Stimulated activated CD4-positive, alpha-beta T cell treated with anti-CD3 and anti-CD28 coated beads, Interleukin-12 subunit alpha, Interleukin-12 subunit beta, amount 100 ng/mL, for 4 hours (primary cell): Measurements from ENCODE around the gene MAP1LC3B2.

Experiments used
- DNase-seq: peaks from one replicate; pipeline ENCODE4 v3.0.0-alpha.2; 2020

Gene MAP1LC3B2

GRCh38 chr12:116559162-116559935 is at the start of gene MAP1LC3B2:
Gene MAP1LC3B2, plus strand, starts transcription at chr12:116559381. Its CDS starts 16,562 bp downstream, at chr12:116575943.
- peak; percentile 33 for DNase-seq

GRCh38 chr12:116513944-116514343 is 45.2 kb upstream of the MAP1LC3B2 start:
- no peak for DNase-seq

- no peak for DNase-seq
These were observed 43.5 kb upstream of the MAP1LC3B2 start for GRCh38 chr12:116515684-116516083.

- no peak for DNase-seq
These were observed 42.5 kb upstream of the MAP1LC3B2 start for GRCh38 chr12:116516657-116517056.

- no peak for DNase-seq
These were observed 41.6 kb upstream of the MAP1LC3B2 start for GRCh38 chr12:116517431-116518045.

- DNase-seq, result no peak
These were observed 38.9 kb upstream of the MAP1LC3B2 start for GRCh38 chr12:116520225-116520760.

- no peak for DNase-seq
These were observed 38.2 kb upstream of the MAP1LC3B2 start for GRCh38 chr12:116520801-116521471.

- DNase-seq, result no peak
These were observed 34.9 kb upstream of the MAP1LC3B2 start for GRCh38 chr12:116524311-116524710.

- DNase-seq, result no peak
These were observed 34.2 kb upstream of the MAP1LC3B2 start for GRCh38 chr12:116524964-116525379.

GRCh38 chr12:116525418-116526001 is 33.7 kb upstream of the MAP1LC3B2 start:
- no peak for DNase-seq

- no peak for DNase-seq
These were observed 31.1 kb upstream of the MAP1LC3B2 start for GRCh38 chr12:116528065-116528464.

- DNase-seq, result no peak
These were observed 30.7 kb upstream of the MAP1LC3B2 start for GRCh38 chr12:116528498-116528897.

GRCh38 chr12:116529048-116529447 is 30.1 kb upstream of the MAP1LC3B2 start:
- DNase-seq, result no peak

GRCh38 chr12:116529686-116530085 is 29.5 kb upstream of the MAP1LC3B2 start:
- DNase-seq, result no peak

- no peak for DNase-seq
These were observed 26.8 kb upstream of the MAP1LC3B2 start for GRCh38 chr12:116532428-116532827.

GRCh38 chr12:116532986-116533342 is 26.2 kb upstream of the MAP1LC3B2 start:
- no peak for DNase-seq

- peak; percentile 79 for DNase-seq
These were observed 25.6 kb upstream of the MAP1LC3B2 start for GRCh38 chr12:116533343-116534251.

GRCh38 chr12:116534311-116535121 is 24.7 kb upstream of the MAP1LC3B2 start:
- no peak for DNase-seq

GRCh38 chr12:116535241-116535640 is 23.9 kb upstream of the MAP1LC3B2 start:
- no peak for DNase-seq

GRCh38 chr12:116537101-116537904 is 21.9 kb upstream of the MAP1LC3B2 start:
- DNase-seq, result no peak
